Stimulated activated naive CD4-positive, alpha-beta T cell treated with Interleukin-2 at 50 U/mL for 16 hours (primary cell): ENCODE results near the gene PTPRF.

Source experiments
- DNase-seq: peaks from one replicate; lab custom pipeline; 2025; lab: John Stamatoyannopoulos, UW

PTPRF gene

DNA sequence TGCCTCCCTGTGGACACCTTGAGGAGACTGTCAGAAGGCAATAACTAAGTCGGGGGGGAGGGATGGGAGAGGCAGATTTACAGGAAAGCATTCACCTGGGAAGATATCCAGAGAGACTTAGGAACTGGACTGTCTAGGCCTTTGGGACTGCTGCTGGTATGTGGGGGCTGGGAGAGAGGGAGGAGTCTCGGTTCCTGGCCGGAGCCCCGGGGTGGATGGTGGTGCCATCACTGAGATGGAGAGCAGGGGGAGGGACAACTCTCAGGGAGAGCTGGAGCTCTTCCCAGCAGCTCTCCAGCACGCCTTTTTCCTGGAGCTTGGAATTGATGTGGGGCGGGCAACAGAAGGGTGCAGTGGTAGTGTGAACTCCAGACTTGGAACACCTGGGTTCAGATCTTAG lies 22.1 kb downstream of the PTPRF start:
- no peak for DNase-seq

DNA sequence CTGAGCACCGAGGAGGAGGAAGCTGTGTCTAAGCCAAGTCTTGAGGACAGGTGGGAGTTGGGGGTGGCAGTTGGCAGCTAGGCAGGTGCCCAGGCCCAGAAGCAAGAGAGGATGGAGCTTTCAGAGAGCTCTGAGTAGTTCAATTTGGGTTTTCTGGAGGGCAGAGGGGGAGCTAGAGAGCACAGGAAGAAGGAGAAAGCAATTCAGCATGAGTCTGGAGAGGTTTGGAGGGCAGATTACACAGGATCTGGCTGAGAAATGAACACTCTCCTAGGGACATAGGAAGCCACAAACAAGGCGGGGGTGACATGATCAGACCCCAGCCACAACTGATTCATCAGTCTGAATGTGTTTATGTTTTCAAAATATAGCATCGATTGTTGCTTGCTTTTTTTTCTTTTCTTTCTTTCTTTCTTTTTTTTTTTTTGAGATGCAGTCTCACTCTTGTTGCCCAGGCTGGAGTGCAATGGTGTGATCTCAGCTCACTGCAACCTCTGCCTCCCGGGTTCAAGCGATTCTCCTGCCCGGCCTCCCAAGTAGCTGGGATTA lies 23.8 kb downstream of the PTPRF start:
- DNase-seq = no peak

DNA sequence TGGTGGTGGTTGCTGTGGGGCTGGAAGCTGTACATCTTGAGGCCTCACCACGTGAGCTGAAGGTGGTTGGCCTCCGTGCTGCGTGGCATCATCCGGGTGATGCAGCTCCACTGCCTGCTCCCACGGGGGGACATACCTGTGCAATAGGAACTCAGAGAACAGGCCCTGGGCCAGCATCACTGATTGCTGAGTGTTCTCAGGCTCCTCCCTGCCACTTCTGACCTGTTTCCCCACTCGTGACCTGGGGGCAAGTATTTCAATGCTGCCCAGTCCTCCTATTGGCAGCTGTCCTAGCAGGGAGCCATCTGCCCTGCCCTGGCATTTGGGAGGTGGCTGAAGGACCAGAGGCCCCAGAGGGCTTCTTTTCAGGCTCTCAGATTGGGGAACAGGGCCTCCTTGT lies 26.1 kb downstream of the PTPRF start:
- DNase-seq = no peak

GRCh38 chr1:43557744-43558245 lies 27.1 kb downstream of the PTPRF start:
- no peak for DNase-seq

DNA sequence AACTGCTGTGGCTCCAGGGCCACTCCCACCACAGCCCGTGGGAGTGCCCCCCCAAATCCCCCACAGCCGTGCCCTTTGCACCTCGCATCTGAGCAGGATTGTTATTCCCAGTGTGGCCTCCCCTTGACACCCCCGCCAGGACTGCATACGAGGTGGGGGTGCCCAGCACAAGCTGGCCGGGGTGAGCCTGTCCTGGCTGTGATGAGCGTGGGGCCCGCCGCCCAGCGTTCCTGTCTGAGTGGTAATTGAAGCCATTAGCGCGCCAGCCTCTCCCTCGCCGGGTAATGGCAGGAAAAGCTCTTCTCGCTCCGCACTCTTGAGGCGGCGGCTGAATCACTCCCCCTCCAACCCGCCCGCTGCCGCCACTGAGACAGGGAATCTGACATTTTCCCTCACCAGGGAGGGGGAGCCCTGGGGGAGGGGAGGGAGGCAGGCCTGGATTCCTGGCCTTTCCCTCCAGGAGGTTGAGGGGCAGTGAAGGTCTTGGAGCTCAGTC lies 27.7 kb downstream of the PTPRF start:
- DNase-seq = no peak

- DNase-seq = no peak
Measured at GRCh38 chr1:43559714-43560113, 29.0 kb downstream of the PTPRF start.

DNA sequence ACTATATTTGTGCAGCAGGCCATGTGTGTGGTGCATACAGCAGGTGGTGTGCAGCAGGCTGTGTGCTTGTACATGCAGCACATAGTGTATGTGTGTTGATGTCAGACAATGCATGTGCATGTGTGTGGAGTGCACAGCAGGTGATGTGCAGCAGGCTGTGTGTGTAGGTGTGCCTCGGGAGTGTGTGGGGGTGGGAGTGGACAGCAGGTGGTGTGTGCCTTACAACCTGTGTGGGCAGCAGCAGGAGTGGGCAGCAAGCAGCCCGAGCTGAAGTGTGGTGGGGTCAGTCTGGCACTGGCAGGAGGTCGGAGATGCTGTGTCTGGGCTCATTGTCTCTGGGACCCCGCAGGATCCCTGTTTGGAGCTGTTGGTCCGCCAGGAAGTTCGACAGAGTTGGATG lies 29.6 kb downstream of the PTPRF start:
- DNase-seq = no peak

- DNase-seq = no peak
Measured at GRCh38 chr1:43563876-43564539, 33.3 kb downstream of the PTPRF start.

DNA sequence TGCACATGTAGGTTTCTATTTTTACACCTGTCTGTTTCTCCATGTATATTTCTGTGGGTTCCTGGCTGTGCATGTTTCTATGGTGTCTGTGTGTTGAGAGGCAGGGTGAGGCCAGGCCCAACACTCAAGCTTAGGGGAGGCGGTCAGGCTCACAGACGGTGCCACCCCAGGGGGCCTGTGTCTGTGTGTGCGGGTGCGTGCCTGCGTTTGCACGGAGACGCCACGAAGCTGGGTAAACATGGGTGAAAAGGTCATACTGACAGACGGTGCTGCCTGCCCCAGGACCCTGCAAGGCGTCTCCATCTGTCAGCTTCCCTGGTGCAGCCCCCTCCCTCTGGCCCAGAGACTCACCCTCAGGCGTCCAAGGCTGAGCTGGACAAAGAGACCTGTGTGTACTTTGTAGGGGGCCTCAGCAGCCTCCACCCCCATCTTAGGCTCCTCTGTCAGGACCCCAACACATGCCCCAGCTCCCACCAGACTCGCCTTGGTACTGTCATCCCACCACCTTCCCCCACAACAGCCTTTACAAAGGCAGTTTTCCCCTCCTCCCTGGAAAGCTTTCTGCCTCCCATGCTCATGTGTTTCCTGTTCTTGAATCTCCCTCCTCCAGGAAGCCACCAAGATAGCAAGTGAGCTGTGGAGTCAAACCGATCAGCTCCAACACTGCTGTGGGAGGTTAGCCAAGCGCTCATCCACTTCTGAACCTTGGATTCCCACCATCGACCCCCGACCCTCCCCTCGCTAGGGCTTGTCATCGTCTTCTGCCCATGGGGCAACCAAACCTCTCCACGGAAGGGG lies 34.1 kb downstream of the PTPRF start:
- DNase-seq = no peak

- DNase-seq = no peak
Measured at GRCh38 chr1:43565600-43566360, 35.1 kb downstream of the PTPRF start.

GRCh38 chr1:43566382-43567044 lies 35.8 kb downstream of the PTPRF start:
- no peak for DNase-seq

- DNase-seq = no peak
Measured at GRCh38 chr1:43569175-43569574, 38.5 kb downstream of the PTPRF start.

- no peak for DNase-seq
Measured at GRCh38 chr1:43570277-43570676, 39.6 kb downstream of the PTPRF start.

DNA sequence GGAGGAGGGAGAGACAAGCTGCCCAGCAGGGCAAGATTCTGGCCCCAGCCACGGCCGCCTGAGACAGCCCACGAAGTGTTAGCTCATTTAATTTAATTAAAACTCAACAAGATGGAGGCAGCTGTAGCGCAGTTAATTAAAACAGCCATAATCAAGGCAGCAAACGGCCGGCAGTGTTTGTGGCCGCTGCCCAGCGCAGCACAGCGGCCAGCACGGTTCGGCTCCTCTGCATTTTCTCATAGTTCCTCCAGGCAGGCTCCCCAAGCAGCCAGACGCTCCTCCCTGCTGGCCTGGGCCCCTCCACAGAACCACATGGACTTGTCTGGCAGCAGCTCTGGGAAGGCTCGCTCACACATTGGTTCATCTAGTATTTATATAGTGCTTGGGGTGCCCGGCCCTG lies 40.0 kb downstream of the PTPRF start:
- DNase-seq = no peak

- DNase-seq = no peak
Measured at GRCh38 chr1:43572084-43572483, 41.4 kb downstream of the PTPRF start.

- DNase-seq = no peak
Measured at GRCh38 chr1:43572538-43572937, 41.9 kb downstream of the PTPRF start.

DNA sequence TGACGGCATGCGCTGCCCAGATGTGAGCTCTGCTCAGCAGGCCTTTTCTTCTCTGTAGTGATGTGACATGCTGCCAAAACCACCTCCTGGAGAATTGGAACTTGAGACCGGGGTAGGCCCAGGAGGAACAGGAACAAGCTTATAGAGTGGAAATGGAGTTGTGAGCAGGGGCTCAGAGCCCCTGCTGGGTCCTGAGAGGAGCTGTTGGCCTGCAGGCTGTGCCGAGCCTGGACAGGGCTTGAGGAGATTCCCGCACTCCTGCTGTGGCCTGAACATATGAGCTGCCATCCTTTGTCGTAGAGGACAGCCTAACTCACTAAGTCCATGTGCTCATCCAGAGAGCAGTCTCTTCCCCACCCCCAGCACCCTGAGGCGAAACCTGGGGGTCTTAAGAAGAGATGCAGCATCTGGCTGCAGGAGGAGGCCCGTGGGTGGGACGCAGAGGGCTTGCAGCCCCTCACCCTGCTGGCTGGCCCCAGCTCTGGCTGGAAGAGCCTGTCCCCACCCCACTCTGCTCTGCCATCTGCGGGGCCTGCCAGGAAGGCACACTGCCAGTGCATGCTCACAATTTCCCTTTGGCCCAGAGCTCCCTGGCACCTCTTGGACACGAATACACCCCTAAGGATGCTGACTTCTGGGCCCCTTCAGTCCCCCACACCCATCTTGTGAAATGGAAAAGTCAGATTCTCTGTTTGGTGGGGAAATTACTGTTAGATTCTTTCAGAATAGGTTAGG lies 42.5 kb downstream of the PTPRF start:
- no peak for DNase-seq

DNA sequence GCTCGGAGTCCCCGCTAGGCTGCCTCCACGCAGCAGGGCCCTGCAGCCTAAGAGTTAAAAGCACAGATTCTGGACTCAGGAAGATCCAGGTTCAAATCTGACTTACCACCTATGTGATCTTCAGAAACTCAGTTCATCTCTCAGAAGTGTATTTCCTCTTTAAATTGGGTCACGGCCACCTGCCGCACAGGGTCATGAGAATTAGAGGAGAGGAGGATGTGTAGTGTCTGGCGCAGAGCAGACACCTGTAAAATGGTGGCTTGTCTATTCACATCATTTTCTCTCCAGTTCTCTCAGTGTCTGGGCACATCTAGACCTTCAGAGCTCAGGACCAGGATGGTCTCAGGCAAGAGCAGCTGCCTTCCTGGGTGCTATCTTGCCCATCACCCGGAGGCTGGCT lies 45.8 kb downstream of the PTPRF start:
- no peak for DNase-seq

- no peak for DNase-seq
Measured at GRCh38 chr1:43577655-43578542, 47.2 kb downstream of the PTPRF start.

GRCh38 chr1:43580039-43580438 lies 49.4 kb downstream of the PTPRF start:
- DNase-seq = no peak
